ENCODE results near the gene LARGE1.

DNA sequence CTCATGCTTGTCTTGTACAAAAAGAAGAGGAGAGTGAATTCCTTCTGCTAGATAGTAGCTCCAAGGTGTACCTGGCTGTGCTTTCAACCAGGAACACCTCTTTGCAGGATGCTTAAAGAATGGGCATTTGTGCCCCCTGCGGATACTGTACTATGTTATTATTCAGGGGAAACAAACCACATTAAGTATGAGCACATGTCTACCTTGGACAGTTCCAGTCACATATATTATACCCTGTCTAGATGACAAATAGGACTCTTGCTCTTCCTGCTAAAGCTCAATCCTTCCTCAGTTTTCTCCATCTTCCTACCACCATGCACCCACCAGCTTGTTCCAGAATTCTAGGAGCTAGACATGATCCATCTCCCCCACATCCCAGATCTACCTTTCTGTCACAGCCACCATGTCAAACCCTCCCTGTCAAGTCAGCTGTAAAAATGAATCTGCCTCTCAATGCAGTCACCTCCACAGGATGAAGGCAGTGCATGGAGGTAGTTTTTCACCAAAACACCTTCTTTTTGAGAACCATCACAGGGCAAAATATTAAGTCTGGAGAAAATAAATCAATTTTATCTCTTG is 337.4 kb downstream of the LARGE1 start:
- TF ChIP-seq, protein P1, sequence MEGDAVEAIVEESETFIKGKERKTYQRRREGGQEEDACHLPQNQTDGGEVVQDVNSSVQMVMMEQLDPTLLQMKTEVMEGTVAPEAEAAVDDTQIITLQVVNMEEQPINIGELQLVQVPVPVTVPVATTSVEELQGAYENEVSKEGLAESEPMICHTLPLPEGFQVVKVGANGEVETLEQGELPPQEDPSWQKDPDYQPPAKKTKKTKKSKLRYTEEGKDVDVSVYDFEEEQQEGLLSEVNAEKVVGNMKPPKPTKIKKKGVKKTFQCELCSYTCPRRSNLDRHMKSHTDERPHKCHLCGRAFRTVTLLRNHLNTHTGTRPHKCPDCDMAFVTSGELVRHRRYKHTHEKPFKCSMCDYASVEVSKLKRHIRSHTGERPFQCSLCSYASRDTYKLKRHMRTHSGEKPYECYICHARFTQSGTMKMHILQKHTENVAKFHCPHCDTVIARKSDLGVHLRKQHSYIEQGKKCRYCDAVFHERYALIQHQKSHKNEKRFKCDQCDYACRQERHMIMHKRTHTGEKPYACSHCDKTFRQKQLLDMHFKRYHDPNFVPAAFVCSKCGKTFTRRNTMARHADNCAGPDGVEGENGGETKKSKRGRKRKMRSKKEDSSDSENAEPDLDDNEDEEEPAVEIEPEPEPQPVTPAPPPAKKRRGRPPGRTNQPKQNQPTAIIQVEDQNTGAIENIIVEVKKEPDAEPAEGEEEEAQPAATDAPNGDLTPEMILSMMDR (IDR thresholded peaks at IDR 0.05) = no peak
- no peak for TF ChIP-seq ZFX (IDR thresholded peaks at IDR 0.05; ENCODE audit: borderline replicate concordance)
